Measurements from ENCODE around the gene PSMB7. TPM values are rescaled to one million over a fixed set of nuclear protein-coding genes. Genes with fewer than 3 reads are reported as not detected.

PSMB7 gene
- total RNA-seq, 1 donor: 83.0 TPM

GRCh38 chr9:124345751-124346281 is 69.4 kb downstream of the PSMB7 start:
- Histone ChIP-seq H3K4me1 (ENCODE audit: insufficient read depth, low read length) (no peaks in the 10 kb centered on the region), H3K9me3 (ENCODE audit: low read depth, low read length) (no peaks in the 10 kb centered on the region), H3K4me3 (ENCODE audit: low read length) (no peak overlapping the region), H3K27me3 (ENCODE audit: insufficient read depth, low read length) (no peaks in the 10 kb centered on the region)

- H3K4me3 ChIP-seq (ENCODE audit: low read length): no peak overlapping the region
- no peaks in the 10 kb centered on the region for H3K27me3 ChIP-seq (ENCODE audit: insufficient read depth, low read length)
- H3K4me1 ChIP-seq (ENCODE audit: insufficient read depth, low read length): no peaks in the 10 kb centered on the region
- H3K9me3 ChIP-seq (ENCODE audit: low read depth, low read length): no peaks in the 10 kb centered on the region
Measured at GRCh38 chr9:124345063-124345462, 70.2 kb downstream of the PSMB7 start.

GRCh38 chr9:124344291-124345050 is 70.8 kb downstream of the PSMB7 start:
- Histone ChIP-seq H3K9me3 (ENCODE audit: low read depth, low read length) (no peaks in the 10 kb centered on the region), H3K4me3 (ENCODE audit: low read length) (no peak overlapping the region), H3K27me3 (ENCODE audit: insufficient read depth, low read length) (no peaks in the 10 kb centered on the region), H3K4me1 (ENCODE audit: insufficient read depth, low read length) (no peaks in the 10 kb centered on the region)

GRCh38 chr9:124343533-124344290 is 71.5 kb downstream of the PSMB7 start:
- H3K4me3 ChIP-seq (ENCODE audit: low read length): no peak overlapping the region
- H3K4me1 ChIP-seq (ENCODE audit: insufficient read depth, low read length): no peaks in the 10 kb centered on the region
- no peaks in the 10 kb centered on the region for H3K27me3 ChIP-seq (ENCODE audit: insufficient read depth, low read length)
- H3K9me3 ChIP-seq (ENCODE audit: low read depth, low read length): no peaks in the 10 kb centered on the region

GRCh38 chr9:124342776-124343485 is 72.3 kb downstream of the PSMB7 start:
- Histone ChIP-seq H3K27me3 (ENCODE audit: insufficient read depth, low read length) (no peaks in the 10 kb centered on the region), H3K4me3 (ENCODE audit: low read length) (no peak overlapping the region), H3K9me3 (ENCODE audit: low read depth, low read length) (no peaks in the 10 kb centered on the region), H3K4me1 (ENCODE audit: insufficient read depth, low read length) (no peaks in the 10 kb centered on the region)

- H3K4me1 ChIP-seq (ENCODE audit: insufficient read depth, low read length): no peaks in the 10 kb centered on the region
- H3K9me3 ChIP-seq (ENCODE audit: low read depth, low read length): no peaks in the 10 kb centered on the region
- H3K4me3 ChIP-seq (ENCODE audit: low read length): no peak overlapping the region
- H3K27me3 ChIP-seq (ENCODE audit: insufficient read depth, low read length): no peaks in the 10 kb centered on the region
Measured at GRCh38 chr9:124342402-124342775, 72.9 kb downstream of the PSMB7 start.

- Histone ChIP-seq H3K9me3 (ENCODE audit: low read depth, low read length) (no peaks in the 10 kb centered on the region), H3K4me1 (ENCODE audit: insufficient read depth, low read length) (no peaks in the 10 kb centered on the region), H3K4me3 (ENCODE audit: low read length) (no peak overlapping the region), H3K27me3 (ENCODE audit: insufficient read depth, low read length) (no peaks in the 10 kb centered on the region)
Measured at GRCh38 chr9:124341455-124342170, 73.6 kb downstream of the PSMB7 start.

- Histone ChIP-seq H3K9me3 (ENCODE audit: low read depth, low read length) (no peaks in the 10 kb centered on the region), H3K4me3 (ENCODE audit: low read length) (no peak overlapping the region), H3K27me3 (ENCODE audit: insufficient read depth, low read length) (no peaks in the 10 kb centered on the region), H3K4me1 (ENCODE audit: insufficient read depth, low read length) (no peaks in the 10 kb centered on the region)
Measured at GRCh38 chr9:124340219-124341069, 74.8 kb downstream of the PSMB7 start.

- Histone ChIP-seq H3K4me1 (ENCODE audit: insufficient read depth, low read length) (no peaks in the 10 kb centered on the region), H3K27me3 (ENCODE audit: insufficient read depth, low read length) (no peaks in the 10 kb centered on the region), H3K9me3 (ENCODE audit: low read depth, low read length) (no peaks in the 10 kb centered on the region), H3K4me3 (ENCODE audit: low read length) (no peak overlapping the region)
Measured at GRCh38 chr9:124339603-124340146, 75.6 kb downstream of the PSMB7 start.

- Histone ChIP-seq H3K4me3 (ENCODE audit: low read length) (no peak overlapping the region), H3K4me1 (ENCODE audit: insufficient read depth, low read length) (no peaks in the 10 kb centered on the region), H3K27me3 (ENCODE audit: insufficient read depth, low read length) (no peaks in the 10 kb centered on the region), H3K9me3 (ENCODE audit: low read depth, low read length) (no peaks in the 10 kb centered on the region)
Measured at GRCh38 chr9:124337562-124337961, 77.7 kb downstream of the PSMB7 start.

GRCh38 chr9:124335320-124335707 is 79.9 kb downstream of the PSMB7 start:
- H3K4me1 ChIP-seq (ENCODE audit: insufficient read depth, low read length): no peaks in the 10 kb centered on the region
- H3K27me3 ChIP-seq (ENCODE audit: insufficient read depth, low read length): no peaks in the 10 kb centered on the region
- H3K9me3 ChIP-seq (ENCODE audit: low read depth, low read length): no peaks in the 10 kb centered on the region
- no peak overlapping the region for H3K4me3 ChIP-seq (ENCODE audit: low read length)

- no peaks in the 10 kb centered on the region for H3K4me1 ChIP-seq (ENCODE audit: insufficient read depth, low read length)
- H3K4me3 ChIP-seq (ENCODE audit: low read length): no peak overlapping the region
- H3K9me3 ChIP-seq (ENCODE audit: low read depth, low read length): no peaks in the 10 kb centered on the region
- no peaks in the 10 kb centered on the region for H3K27me3 ChIP-seq (ENCODE audit: insufficient read depth, low read length)
Measured at GRCh38 chr9:124334568-124335319, 80.5 kb downstream of the PSMB7 start.

- H3K4me3 ChIP-seq (ENCODE audit: low read length): no peak overlapping the region
- no peaks in the 10 kb centered on the region for H3K9me3 ChIP-seq (ENCODE audit: low read depth, low read length)
- no peaks in the 10 kb centered on the region for H3K4me1 ChIP-seq (ENCODE audit: insufficient read depth, low read length)
- no peaks in the 10 kb centered on the region for H3K27me3 ChIP-seq (ENCODE audit: insufficient read depth, low read length)
Measured at GRCh38 chr9:124333203-124333579, 82.1 kb downstream of the PSMB7 start.

All from mononuclear cell (primary cell).